ENCODE results near the gene LRIG1. TPM values are rescaled to one million over a fixed set of nuclear protein-coding genes. Genes with fewer than 3 reads are reported as not detected.

LRIG1 gene
- total RNA-seq, 1 donor from 2014 or later, result 30.2 TPM

- H3K9me3 Mint-ChIP-seq (ENCODE audit: unreplicated experiment), result peaks cover 10% of the 10 kb centered on the region
- DNase-seq, result no peak
- peaks cover 49% of the 10 kb centered on the region for H3K4me1 Mint-ChIP-seq (ENCODE audit: low read depth, unreplicated experiment)
- no peaks in the 10 kb centered on the region for H3K36me3 Mint-ChIP-seq (ENCODE audit: unreplicated experiment)
- H3K27me3 Mint-ChIP-seq (ENCODE audit: unreplicated experiment), result no peaks in the 10 kb centered on the region
- H3K4me3 Mint-ChIP-seq (ENCODE audit: unreplicated experiment), result no peak overlapping the region
- no peak for TF ChIP-seq CTCF (IDR thresholded peaks at IDR 0.05; ENCODE audit: partially characterized antibody, unreplicated experiment)
- peak overlapping the region; percentile 96 for H3K27ac Mint-ChIP-seq (ENCODE audit: unreplicated experiment)
Measured at GRCh38 chr3:66486202-66486601, 14.6 kb downstream of the LRIG1 start.

GRCh38 chr3:66485291-66485968, 15.4 kb downstream of the LRIG1 start:
- Mint-ChIP-seq H3K4me1 (ENCODE audit: low read depth, unreplicated experiment) (peaks cover 52% of the 10 kb centered on the region), H3K36me3 (ENCODE audit: unreplicated experiment) (no peaks in the 10 kb centered on the region), H3K27me3 (ENCODE audit: unreplicated experiment) (no peaks in the 10 kb centered on the region), H3K27ac (ENCODE audit: unreplicated experiment) (peak overlapping the region; percentile 96), H3K4me3 (ENCODE audit: unreplicated experiment) (peak overlapping the region; percentile 43), H3K9me3 (ENCODE audit: unreplicated experiment) (peaks cover 10% of the 10 kb centered on the region)
- TF ChIP-seq CTCF (IDR thresholded peaks at IDR 0.05; ENCODE audit: partially characterized antibody, unreplicated experiment), result no peak
- DNase-seq, result no peak

- H3K4me1 Mint-ChIP-seq (ENCODE audit: low read depth, unreplicated experiment), result peaks cover 60% of the 10 kb centered on the region
- no peak for DNase-seq
- no peak for TF ChIP-seq CTCF (IDR thresholded peaks at IDR 0.05; ENCODE audit: partially characterized antibody, unreplicated experiment)
- H3K27me3 Mint-ChIP-seq (ENCODE audit: unreplicated experiment), result no peaks in the 10 kb centered on the region
- peak overlapping the region; percentile 70 for H3K27ac Mint-ChIP-seq (ENCODE audit: unreplicated experiment)
- H3K4me3 Mint-ChIP-seq (ENCODE audit: unreplicated experiment), result no peak overlapping the region
- no peaks in the 10 kb centered on the region for H3K36me3 Mint-ChIP-seq (ENCODE audit: unreplicated experiment)
- H3K9me3 Mint-ChIP-seq (ENCODE audit: unreplicated experiment), result peaks cover 10% of the 10 kb centered on the region
Measured at GRCh38 chr3:66484106-66484844, 16.5 kb downstream of the LRIG1 start.

- no peak for TF ChIP-seq CTCF (IDR thresholded peaks at IDR 0.05; ENCODE audit: partially characterized antibody, unreplicated experiment)
- DNase-seq, result no peak
- no peaks in the 10 kb centered on the region for H3K27me3 Mint-ChIP-seq (ENCODE audit: unreplicated experiment)
- H3K36me3 Mint-ChIP-seq (ENCODE audit: unreplicated experiment), result no peaks in the 10 kb centered on the region
- H3K9me3 Mint-ChIP-seq (ENCODE audit: unreplicated experiment), result peaks cover 15% of the 10 kb centered on the region
- peaks cover 65% of the 10 kb centered on the region for H3K4me1 Mint-ChIP-seq (ENCODE audit: low read depth, unreplicated experiment)
- peak overlapping the region; percentile 27 for H3K4me3 Mint-ChIP-seq (ENCODE audit: unreplicated experiment)
- peak overlapping the region; percentile 94 for H3K27ac Mint-ChIP-seq (ENCODE audit: unreplicated experiment)
Measured at GRCh38 chr3:66483409-66483906, 17.4 kb downstream of the LRIG1 start.

GRCh38 chr3:66483006-66483405, 17.8 kb downstream of the LRIG1 start:
- Mint-ChIP-seq H3K36me3 (ENCODE audit: unreplicated experiment) (no peaks in the 10 kb centered on the region), H3K27me3 (ENCODE audit: unreplicated experiment) (no peaks in the 10 kb centered on the region), H3K4me1 (ENCODE audit: low read depth, unreplicated experiment) (peaks cover 66% of the 10 kb centered on the region), H3K4me3 (ENCODE audit: unreplicated experiment) (peak overlapping the region; percentile 27), H3K9me3 (ENCODE audit: unreplicated experiment) (peaks cover 17% of the 10 kb centered on the region), H3K27ac (ENCODE audit: unreplicated experiment) (peak overlapping the region; percentile 94)
- no peak for DNase-seq
- no peak for TF ChIP-seq CTCF (IDR thresholded peaks at IDR 0.05; ENCODE audit: partially characterized antibody, unreplicated experiment)
